Activated CD8-positive, alpha-beta memory T cell treated with anti-CD3 and anti-CD28 coated beads, Interleukin-2, amount 50 U/mL, for 1 hour (primary cell): ENCODE data around the gene DLEC1.
"Not testable (repeated sequence)": the region's sequence is repeated elsewhere in the genome, so short reads cannot be mapped to it uniquely, and the experiment has no call there.

Experiments
- DNase-seq: peaks from one replicate; pipeline ENCODE4 v3.0.0-alpha.2; 2020; ENCODE audit errors: extremely low read depth

DLEC1 gene

DNA sequence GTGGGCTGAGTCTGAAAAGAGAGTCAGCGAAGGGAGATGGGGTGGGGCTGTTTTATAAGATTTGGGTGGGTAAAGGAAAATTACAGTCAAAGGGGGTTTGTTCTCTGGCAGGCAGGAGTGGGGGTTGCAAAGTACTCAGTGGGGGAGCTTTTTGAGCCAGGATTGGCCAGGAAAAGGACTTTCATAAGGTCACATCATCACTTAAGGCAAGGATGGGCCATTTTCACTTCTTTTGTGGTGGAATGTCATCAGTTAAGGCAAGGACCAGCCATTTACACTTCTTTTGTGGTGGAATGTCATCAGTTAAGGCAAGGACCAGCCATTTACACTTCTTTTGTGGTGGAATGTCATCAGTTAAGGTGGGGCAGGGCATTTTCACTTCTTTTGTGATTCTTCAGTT is 44.2 kb downstream of the DLEC1 start:
- DNase-seq, result not testable (repeated sequence)

DNA sequence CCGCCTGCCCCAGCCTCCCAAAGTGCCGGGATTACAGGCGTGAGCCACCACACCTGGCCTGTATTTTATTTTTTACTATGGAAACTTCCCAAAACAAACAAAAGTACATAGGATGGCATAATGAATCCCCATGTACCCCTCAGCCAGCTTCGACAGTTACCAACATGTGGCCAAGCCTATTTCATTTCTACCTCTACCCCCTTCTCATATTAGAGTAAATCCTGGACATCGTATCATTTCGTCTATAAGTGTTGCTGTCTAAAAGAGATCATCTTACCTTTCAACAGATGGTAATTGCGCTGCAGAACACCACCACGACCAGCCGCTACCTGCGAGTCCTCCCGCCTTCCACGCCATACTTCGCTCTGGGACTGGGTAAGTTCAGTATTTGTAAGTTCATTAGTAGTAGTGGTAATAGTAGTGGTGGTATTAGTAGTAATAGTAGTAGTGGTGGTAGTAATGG is 44.9 kb downstream of the DLEC1 start:
- no peak for DNase-seq

DNA sequence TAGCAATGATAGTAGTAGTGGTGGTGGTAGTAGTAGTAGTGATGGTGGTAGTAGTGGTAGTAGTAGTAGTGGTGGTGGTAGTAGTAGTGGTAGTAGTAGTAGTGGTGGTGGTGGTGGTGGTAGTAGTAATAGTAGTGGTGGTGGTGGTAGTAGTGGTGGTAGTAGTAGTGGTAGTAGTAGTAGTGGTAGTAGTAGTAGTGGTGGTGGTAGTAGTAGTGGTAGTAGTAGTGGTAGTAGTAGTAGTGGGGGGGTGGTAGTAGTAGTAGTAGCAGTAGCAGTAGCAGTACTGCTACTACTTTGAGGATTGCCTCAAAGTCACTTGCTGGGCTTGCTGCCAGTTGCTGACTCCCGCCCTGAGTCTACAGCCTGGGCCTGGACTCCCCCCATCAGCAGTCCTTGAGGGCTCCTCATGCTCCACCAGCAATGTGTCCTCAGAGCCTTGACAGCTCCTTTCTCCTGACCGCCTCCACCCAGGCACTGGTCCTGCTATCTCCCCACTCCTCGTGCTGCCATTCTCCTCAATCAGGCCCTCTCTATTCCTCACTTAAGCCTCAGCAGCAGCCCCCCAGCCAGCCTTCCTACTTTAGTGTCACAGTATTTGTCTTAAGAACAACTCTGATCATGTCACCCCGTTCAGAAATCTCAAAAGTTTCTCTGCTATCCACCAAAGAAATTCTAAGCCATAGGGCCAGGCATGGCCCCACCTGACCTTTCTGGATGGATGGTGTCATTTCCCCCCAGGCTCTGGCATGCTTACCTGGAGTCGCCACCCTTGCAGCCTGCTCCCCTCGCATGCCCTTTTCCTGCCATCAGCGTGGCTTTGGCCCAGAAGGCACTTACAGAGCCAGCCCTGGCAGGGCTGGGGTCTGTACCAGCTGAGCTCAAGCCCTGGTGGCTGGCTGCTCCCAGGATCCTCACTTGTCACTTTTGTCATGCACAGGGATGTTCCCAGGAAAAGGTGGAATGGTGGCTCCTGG is 45.6 kb downstream of the DLEC1 start:
- DNase-seq, result no peak

DNA sequence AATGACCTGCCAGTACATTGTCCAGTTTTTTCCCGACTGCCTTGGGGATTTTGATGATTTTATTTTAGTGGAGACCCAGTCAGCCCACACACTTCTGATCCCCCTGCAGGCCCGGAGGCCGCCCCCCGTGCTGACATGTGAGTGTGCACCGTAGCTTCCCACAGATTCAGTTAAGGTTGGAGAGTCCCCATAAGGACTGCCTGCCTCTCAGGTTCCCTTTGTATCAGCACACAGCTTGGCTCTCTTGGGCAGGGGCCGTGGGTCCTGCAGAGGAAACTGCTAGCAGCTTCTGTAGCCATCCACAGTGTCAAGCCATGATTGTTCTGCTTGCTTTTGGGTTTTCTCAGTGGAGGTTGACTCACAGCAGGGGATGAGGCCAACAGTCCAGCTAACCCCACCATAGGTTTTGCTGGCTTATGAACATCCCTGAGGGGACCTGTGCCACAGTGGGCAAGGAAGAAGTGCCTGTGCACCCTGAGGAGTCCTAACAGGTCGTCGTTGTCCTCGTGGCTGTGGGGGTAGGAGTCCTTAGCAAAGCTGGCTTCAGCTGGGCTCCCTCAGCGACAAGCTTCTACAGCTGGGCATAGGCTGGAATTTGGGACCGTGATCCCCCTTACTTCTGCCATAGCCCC is 46.4 kb downstream of the DLEC1 start:
- no peak for DNase-seq

DNA sequence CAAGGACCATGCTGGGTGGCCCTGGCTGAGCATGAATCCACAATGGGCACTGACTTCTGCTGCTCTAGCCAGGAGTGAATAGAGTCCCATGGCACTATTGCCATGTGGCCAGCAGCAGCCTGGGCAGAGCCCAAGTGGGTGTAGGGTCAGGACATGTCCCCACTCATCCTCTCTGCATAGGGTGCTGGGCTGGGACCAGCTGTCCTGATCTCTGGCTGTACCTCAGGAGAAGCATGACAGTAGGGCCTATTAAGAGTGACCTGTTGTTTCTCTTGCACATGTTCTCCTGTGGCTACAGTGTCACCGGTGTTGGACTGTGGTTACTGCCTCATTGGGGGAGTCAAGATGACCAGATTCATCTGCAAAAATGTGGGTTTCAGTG is 46.9 kb downstream of the DLEC1 start:
- no peak for DNase-seq

DNA sequence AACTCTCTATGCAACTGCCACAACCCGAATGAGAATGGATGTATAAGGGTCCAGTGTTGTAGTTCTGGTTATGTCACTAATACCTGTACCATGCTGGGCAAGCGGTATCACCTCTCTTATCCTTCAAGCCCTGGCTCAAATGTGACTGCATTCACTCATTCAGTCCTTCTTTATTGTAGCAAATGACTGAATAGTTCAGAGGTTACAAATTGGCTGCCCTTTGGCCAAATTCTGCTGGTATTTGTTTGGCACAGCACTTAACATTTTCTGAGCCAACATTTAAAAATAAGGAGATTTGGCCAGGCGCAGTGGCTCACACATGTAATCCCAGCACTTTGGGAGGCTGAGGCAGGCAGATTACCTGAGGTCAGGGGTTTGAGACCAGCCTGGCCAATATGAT is 47.5 kb downstream of the DLEC1 start:
- DNase-seq, result no peak

DNA sequence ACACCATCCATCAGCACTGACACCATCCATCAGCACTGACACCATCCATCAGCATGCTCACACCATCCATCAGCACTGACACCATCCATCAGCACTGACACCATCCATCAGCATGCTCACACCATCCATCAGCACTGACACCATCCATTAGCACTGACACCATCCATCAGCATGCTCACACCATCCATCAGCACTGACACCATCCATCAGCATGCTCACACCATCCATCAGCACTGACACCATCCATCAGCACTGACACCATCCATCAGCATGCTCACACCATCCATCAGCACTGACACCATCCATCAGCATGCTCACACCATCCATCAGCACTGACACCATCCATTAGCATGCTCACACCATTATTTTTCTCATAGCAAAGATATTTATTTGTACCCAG is 48.3 kb downstream of the DLEC1 start:
- DNase-seq, result not testable (repeated sequence)

DNA sequence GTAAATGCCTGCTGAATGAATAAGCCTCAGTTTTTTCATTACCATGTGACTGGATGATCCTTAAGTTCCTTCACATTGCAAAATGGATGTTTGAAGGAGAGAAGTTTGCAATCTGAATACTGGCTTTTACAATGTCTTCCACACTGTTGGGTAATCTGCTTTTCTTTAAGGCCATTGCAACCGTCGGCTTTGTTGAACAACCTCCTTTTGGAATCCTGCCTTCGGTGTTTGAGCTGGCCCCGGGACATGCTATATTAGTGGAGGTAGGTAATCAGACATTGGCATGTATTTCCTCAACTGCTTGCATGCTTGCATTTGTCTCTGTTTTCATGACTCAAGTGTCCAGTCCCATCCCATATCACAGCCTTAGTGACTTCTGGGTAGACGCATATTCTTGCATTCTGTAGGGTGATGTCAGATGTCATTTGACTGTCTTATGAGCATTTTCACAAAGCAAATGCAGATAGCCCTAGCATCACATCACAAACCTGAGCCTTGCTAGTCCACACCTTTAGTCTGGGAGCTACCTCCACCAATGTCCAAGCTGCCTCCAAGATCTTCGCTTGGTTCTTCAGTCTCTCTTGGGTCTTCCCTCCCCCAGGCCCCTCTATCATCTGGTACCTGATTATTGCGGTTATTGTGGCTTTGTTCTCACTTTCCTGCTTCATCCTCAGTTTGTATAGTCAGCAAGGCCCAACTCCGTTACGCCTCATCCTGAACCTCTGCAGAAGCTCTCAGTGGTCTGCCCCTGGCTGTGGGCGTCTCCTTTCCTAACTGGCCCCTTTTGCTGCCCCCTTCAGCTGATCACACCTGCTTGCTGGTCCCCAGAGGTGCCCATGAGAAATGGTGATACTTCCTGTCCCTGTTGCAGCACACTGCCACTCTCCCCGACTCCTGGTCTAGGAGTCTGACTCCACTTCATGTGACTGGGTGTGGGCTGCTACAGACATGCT is 49.4 kb downstream of the DLEC1 start:
- no peak for DNase-seq

DNA sequence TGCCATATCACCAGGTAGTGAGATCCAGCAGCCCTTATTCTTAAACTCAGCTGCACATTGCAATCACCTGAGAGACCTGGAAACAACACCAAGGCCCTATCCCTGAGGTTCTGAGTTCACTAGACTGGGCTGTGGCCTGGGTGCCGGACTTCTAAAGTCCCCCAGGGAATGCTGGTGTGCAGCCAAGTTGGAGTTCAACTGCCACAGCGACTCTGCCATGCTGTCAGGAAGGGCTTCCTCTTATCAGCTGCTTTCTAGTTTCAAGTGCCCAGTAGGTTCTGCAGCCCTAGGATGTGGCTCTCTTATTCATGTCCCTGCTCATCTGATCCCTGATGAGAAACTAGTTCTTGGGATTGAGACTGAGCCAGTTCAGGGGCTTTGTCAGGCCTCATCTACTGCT is 50.2 kb downstream of the DLEC1 start:
- no peak for DNase-seq

DNA sequence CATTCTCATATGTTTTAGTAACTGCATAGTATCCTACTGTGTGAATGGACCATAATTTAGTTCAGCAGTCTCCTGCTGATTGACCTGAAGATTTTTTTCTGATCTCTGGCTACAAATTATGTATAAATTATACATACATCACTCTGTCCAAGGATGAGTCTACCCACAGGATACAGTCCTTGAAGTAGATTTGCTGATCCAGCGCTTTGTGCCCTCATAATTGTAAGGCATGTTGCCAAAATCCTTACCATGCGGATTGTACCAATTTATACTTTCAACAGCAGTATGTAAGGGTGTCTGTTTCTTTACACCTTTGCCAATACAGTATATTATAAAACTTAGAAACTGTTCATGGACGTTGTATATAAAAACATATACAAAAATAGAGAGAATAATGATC is 51.4 kb downstream of the DLEC1 start:
- no peak for DNase-seq

DNA sequence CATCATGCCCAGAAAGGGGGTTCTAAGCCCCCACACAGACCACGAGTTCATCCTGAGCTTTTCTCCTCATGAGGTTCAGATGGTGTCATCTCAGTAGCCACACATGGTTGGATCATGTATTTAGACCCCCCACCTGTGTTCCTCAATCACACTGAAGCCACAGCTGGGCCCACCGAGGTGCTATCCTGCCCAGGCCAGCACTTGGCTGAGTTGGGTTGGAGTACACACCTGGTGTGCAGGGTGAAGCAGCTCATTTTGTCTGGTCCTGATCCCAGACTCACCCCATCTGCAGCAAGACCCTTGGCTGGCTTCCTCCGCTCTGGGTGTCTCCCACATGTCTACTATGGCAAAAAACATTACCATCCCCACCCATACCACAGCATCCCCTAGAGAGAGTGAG is 56.0 kb downstream of the DLEC1 start:
- no peak for DNase-seq

DNA sequence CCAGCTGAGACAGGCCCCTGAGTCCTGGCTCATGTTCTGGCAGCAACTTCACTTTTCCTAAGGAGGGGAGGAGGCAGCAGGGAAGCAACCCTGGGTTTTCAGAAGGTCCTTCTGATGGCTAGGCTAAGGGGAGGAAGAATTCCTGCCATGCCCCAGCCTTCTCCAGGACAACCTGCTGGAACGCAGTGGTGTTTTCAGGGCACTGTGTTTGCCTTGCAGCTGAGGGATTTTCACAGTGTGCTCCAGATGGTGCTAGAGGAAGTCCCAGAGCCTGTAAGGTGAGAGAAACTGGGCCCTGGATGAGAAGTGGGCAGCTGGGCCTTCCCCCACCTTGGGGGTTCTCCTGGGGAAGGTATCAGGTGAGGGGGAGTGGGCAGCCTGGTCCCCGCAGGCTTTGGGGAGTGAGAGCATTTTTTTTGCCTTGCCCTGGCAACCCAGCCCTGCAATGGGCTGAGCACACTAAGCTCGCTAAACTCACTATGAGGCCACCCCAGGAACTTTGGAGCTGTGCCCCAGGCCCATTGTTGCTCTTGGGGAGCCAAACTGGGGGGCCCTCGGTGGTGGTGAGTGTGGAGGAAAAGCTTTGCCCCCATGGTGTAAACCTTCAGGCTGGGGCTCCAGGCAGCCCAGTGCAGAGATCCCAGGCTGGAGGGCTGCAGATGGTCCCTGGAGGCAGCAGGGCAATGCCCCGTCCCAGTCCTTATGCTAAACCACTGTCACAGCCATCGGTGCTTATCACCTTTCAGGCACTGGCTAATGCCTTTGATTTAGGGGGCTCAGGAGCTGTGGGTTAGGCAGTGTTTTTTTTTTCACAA is 56.9 kb downstream of the DLEC1 start:
- DNase-seq, result no peak

DNA sequence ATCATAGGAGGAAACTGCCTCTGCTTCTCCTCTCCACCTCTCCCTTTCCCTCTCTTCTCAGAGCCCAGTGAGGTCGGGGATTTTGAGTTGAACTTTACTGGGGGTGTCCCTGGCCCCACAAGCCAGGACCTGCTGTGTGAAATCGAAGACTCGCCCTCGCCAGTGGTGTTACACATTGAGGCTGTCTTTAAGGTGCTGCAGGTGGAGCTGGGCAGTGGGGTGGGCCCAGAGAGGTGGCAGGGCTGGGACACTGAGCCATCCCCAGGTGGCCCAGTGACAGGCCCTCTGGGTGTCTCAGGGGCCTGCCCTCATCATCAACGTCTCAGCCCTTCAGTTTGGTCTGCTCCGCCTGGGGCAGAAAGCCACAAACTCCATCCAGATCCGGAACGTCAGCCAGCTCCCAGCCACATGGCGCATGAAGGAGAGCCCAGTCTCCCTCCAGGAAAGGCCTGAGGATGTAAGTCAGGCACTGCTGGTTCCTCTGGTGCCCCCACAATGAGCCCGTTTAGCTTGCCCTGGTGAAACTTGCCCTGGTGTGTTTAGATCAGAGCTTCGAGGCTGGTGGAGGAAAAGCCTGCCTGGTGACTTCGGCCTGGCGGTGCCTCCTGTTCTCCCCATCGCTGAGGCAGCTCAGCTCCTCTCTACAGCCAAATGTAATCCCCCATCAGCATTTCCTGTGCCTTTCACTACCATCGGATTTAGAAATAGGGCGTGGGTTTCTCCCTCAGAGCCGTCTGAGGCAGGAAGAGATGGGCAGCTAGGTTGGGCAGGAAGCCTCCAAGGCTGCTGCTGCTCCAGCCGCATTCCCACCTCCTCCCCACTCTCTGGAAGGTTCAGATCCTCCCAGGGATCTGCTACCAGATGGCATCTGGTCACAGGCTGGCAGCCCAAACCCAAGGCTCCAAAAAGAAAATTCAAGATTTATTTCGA is 58.7 kb downstream of the DLEC1 start:
- no peak for DNase-seq

DNA sequence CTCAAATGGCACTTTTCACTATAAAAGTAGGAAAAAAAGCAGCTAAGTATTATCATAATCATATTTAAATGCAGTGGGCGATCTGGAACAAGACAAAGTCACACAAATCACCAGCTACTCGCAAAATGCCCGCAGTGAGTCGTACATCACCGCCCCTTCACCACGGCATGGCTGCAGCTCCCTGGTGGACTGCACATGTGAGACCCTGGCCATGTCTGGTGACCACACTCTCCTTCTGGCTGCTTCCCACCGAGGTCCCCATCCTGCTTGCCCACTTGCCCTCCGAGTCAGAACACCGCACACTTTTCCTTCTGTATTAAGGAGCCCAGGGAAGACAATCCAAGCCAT is 59.3 kb downstream of the DLEC1 start:
- no peak for DNase-seq

DNA sequence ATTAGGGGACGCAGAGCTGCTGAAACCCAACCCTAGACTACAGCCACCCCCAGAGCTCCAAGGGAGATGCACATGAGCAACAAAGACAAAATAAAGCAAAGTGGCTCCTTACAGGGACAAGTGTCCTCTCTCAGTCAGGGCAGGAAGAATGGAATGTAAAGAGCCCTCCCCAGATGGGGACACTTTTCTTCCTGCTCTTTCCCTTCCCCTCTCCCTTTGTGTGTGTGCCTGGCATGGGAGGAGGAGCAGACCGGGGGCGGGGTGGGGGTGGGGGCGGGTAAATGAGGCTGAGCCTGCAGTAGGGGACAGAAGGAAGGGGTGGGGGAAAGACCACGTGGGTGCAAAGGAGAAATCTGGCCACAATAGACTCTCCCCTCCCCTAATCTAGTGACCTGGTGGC is 60.5 kb downstream of the DLEC1 start:
- DNase-seq, result no peak

DNA sequence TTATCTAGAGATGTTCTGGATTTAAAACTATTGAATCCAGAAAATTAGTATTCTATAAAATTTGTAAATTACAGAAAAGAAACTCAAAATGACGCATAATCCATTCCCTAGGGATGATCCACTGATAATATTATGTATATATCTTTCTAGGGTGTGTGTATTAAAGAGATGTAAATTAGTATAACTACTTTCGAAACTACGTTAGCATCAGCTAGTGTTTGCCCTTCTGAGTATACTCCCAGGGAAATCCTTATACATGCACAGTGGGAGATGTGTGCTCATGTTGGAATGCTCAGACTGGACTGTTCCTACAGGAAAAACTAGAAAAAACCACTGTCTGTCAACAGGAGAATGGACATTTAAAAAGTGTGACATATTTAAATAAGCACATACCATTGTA is 61.5 kb downstream of the DLEC1 start:
- DNase-seq, result no peak

DNA sequence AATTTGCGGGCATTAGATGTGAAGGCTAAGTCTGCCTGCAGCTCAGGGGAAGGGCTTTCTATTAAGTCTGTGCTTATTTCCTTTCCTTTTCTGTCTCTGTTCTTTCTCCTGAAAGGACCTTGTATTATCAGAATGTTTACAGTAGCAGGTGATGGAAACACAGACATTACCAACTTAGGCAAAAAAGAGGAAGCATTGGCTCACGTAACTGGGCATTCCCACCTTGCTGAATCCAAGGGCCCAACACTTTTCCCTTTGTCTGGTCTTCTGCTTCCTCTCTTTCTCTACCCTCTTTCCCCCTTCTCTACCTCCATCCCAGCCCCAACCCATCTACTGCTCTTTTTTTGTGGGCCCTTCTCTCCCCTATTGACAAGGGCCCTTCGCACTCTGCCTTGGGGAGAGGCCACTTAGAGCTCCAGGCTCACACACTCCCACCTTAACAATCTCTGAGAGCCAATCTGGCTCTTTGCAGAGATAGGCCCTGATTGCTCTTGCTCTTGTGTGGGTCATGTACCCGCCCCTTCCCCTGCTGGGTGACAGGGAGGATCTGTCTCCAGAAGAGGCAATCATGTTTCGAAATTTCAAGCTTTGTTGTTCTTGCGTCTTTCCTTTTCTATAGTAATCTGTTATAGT is 62.9 kb downstream of the DLEC1 start:
- DNase-seq, result no peak

DNA sequence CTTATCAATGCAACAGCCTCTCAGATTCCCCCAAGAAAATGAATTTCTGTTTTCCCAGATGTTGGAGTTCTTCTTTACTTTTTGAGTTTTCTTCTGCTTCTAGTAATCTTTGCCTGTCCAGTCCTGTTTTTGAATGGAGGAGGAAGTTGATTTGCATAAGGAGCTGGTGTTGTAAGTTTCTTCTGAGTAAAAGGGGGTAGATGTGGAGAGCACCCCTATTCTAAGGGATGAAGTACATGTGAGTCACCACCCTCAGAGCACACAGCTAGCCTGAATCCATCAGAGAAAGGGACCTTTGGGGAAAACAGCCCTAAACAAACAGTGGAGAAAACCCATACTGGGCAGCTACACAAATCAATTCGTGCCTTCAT is 63.4 kb downstream of the DLEC1 start:
- DNase-seq, result no peak

DNA sequence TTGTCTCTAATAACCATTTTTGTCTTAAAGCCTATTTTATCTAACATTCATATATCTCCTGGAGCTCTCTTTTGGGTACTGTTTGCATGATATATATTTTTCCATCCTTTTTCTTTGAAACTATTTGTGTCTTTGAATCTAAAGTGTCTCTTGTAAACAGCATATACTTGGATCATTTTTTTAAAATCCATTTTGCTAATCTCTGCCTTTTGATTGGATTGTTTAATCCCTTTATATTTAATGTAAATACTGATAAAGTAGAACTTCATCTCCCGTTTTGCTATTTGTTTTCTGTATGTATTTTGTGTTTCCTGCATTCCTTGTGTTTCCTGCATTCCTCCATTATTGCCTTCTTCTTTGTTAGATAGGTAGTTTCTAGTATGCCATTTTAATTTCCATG is 66.5 kb downstream of the DLEC1 start:
- DNase-seq, result no peak
